ENCODE measurements around the gene TRAPPC2. TPM values are rescaled to one million over a fixed set of nuclear protein-coding genes. Genes with fewer than 3 reads are reported as not detected.

Gene TRAPPC2
- total RNA-seq, 2 experiments from 2014 or later: 22.2 to 27.0 TPM

DNA sequence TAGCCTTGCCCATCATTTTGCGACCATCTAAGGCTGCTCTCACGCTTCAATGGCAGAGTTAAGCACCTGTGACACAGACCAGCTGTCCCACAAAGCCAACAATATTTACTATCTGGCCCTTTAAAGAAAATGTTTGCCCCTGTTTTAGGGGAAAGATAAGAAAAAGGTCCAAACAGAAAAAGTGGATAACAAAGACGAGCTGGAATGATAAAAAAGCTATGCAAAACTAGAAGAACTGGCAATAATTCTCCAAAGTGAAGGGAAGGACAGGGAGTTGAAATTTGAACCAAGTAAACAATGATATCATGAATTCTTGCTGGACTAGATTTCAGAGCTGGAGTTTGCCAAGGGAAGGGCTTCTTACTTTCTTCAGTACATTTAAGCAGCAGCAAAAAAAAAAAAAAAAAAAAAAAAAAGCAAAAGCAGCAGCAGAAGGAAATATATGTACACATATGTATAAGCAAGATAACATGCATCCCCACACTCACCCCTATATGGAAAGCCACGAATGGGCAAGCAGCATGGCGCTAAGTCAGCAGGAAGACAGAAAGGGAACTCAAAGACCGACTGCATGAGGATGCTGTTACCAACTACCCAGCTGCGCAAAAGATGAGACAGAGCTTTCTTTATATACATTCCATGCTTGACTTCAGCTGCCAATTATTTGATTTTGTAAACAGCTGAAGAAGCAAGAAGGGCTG is 12.5 kb downstream of the TRAPPC2 start:
- H3K4me1 ChIP-seq (ENCODE audit: insufficient read depth, low read length, poor library complexity, severe bottlenecking): peaks cover 32% of the 10 kb centered on the region
- no peaks in the 10 kb centered on the region for H3K9me3 ChIP-seq (ENCODE audit: low read length)
- no peak overlapping the region for H2AFZ ChIP-seq (ENCODE audit: low read length)
- ChIA-PET CTCF (ENCODE audit: unreplicated experiment) (no interaction called here), POLR2A (interaction anchor here (0.6 to 1.9 kb wide), 9 partner anchors 10 to 894 kb away, joined by 3 to 17 read pairs (median 4); partner anchors contain the start of genes OFD1 and TRAPPC2)
- H3K4me2 ChIP-seq (ENCODE audit: low read length): peak overlapping the region; percentile 60
- peaks cover 62% of the 10 kb centered on the region for H3K79me2 ChIP-seq (ENCODE audit: insufficient read depth, low read depth, low read length)
- H4K20me1 ChIP-seq (ENCODE audit: insufficient read depth, low read length): no peaks in the 10 kb centered on the region
- DNase-seq (ENCODE audit: low spot score): peak; percentile 66
- TF ChIP-seq, protein P1, sequence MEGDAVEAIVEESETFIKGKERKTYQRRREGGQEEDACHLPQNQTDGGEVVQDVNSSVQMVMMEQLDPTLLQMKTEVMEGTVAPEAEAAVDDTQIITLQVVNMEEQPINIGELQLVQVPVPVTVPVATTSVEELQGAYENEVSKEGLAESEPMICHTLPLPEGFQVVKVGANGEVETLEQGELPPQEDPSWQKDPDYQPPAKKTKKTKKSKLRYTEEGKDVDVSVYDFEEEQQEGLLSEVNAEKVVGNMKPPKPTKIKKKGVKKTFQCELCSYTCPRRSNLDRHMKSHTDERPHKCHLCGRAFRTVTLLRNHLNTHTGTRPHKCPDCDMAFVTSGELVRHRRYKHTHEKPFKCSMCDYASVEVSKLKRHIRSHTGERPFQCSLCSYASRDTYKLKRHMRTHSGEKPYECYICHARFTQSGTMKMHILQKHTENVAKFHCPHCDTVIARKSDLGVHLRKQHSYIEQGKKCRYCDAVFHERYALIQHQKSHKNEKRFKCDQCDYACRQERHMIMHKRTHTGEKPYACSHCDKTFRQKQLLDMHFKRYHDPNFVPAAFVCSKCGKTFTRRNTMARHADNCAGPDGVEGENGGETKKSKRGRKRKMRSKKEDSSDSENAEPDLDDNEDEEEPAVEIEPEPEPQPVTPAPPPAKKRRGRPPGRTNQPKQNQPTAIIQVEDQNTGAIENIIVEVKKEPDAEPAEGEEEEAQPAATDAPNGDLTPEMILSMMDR (conservative IDR thresholded peaks at IDR 0.05; ENCODE audit: low read length): no peak
- no peak for TF ChIP-seq EZH2phosphoT487 (IDR thresholded peaks at IDR 0.05; ENCODE audit: borderline replicate concordance, low read depth, low read length)
- BruUV-seq (replicated peaks): no TSS peak
- no peaks in the 10 kb centered on the region for H3K9me2 ChIP-seq (ENCODE audit: insufficient read depth, low read length)
- H3K36me3 ChIP-seq (ENCODE audit: insufficient read depth, low read length): peaks cover 68% of the 10 kb centered on the region
- peak overlapping the region; percentile 68 for H3K27ac ChIP-seq (ENCODE audit: low read depth, low read length, poor library complexity, severe bottlenecking)
- intact Hi-C loops (cut with micrococcal nuclease; ENCODE audit: unreplicated experiment): no loop called here
- peak overlapping the region; percentile 46 for H3K4me3 ChIP-seq (ENCODE audit: low read depth, low read length, poor library complexity, severe bottlenecking)

DNA sequence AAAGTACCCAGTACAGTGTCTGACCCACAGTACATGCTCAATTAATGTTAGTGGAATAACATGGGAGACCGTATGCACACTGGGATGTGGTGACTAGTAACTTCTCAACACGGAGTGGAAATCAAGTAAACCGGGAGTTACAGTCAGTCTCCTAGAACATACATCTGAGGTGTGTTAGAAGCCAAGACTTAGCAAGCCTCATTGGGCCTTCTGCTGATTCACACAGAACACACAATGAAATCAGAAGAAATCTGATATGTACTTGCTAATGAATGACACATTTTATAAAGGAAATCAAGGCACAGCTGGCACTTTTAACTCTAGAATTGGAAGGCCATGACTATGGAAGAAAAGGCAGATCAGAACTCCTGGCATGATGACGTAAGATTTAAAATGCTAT is 13.0 kb downstream of the TRAPPC2 start:
- Histone ChIP-seq H3K4me3 (ENCODE audit: low read depth, low read length, poor library complexity, severe bottlenecking) (peak overlapping the region; percentile 46), H3K9me2 (ENCODE audit: insufficient read depth, low read length) (no peaks in the 10 kb centered on the region), H3K79me2 (ENCODE audit: insufficient read depth, low read depth, low read length) (peaks cover 60% of the 10 kb centered on the region), H3K27ac (ENCODE audit: low read depth, low read length, poor library complexity, severe bottlenecking) (peak overlapping the region; percentile 68), H3K9me3 (ENCODE audit: low read length) (no peaks in the 10 kb centered on the region), H3K4me2 (ENCODE audit: low read length) (peak overlapping the region; percentile 60; the same call in 1 of the 2 replicates), H3K4me1 (ENCODE audit: insufficient read depth, low read length, poor library complexity, severe bottlenecking) (peaks cover 32% of the 10 kb centered on the region), H3K36me3 (ENCODE audit: insufficient read depth, low read length) (peaks cover 72% of the 10 kb centered on the region), H4K20me1 (ENCODE audit: insufficient read depth, low read length) (no peaks in the 10 kb centered on the region), H2AFZ (ENCODE audit: low read length) (no peak overlapping the region)
- no peak for DNase-seq (ENCODE audit: low spot score)
- intact Hi-C loops (cut with micrococcal nuclease; ENCODE audit: unreplicated experiment): no loop called here
- TF ChIP-seq, protein P1 (conservative IDR thresholded peaks at IDR 0.05; ENCODE audit: low read length): no peak
- no peak for TF ChIP-seq EZH2phosphoT487 (IDR thresholded peaks at IDR 0.05; ENCODE audit: borderline replicate concordance, low read depth, low read length)
- ChIA-PET CTCF (ENCODE audit: unreplicated experiment) (no interaction called here), POLR2A (interaction anchor here (0.9 to 1.9 kb wide), 6 partner anchors 10 to 34 kb away, joined by 3 to 17 read pairs (median 4); partner anchors contain the start of genes OFD1 and TRAPPC2)
- no TSS peak for BruUV-seq (replicated peaks)
